Measurements from ENCODE around the gene SMDT1. TPM values are rescaled to one million over a fixed set of nuclear protein-coding genes. Genes with fewer than 3 reads are reported as not detected.
"Not testable (repeated sequence)": the region's sequence is repeated elsewhere in the genome, so short reads cannot be mapped to it uniquely, and the experiment has no call there.

SMDT1 gene
- total and polyA plus RNA-seq, 10 of the 15 experiments (the other 5 are each of a cell fraction or from before 2014, with no cell fraction given) = 19.7 to 176 (median 66.3) TPM

DNA sequence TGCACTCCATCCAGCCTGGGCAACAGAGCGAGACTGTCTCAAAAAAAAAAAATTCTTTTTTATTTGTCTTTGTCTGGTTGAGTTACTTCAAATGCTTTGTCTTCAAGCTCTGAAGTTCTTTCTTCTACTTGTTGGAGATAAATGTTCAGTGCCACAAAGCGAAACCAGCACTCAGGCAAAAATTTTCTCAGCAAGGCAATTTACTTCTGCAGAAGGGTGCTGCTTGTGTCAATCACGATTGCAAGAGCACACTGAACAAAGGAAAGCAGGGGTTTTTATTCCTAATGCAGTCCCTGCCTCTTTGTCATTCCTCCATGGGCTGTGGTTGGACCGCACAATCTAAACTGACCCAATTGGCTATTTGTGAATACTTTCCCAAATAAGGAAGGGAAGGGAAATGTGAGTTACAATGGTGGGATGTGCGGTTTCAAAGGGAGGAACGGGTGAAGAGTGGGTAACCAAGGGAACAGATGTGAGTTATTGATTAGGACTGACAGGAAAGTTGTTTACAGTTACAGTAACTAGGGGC is 24.9 kb downstream of the SMDT1 start:
- H3K27me3 ChIP-seq (replicated peaks in 1 of 2; ENCODE audit: control insufficient read depth in 2 of 2, insufficient read depth in 2 of 2, low read length in 1 of 2); H3K36me3 ChIP-seq (ENCODE audit: control insufficient read depth in 2 of 2, insufficient read depth in 2 of 2, low read length in 1 of 2); H3K9ac ChIP-seq (ENCODE audit: control insufficient read depth, insufficient read depth, low read length); DNase-seq (ENCODE audit: low read depth, low spot score); RAD21 ChIA-PET (ENCODE audit: unreplicated experiment); H3K4me3 ChIP-seq; H3K4me1 ChIP-seq (ENCODE audit: control insufficient read depth, insufficient read depth, low read length); intact Hi-C loops (cut with micrococcal nuclease; ENCODE audit: unreplicated experiment); BruUV-seq (replicated peaks); H2AFZ ChIP-seq (ENCODE audit: control insufficient read depth, low read depth, low read length); POLR2A ChIA-PET; H3K9me3 ChIP-seq (replicated peaks; ENCODE audit: control insufficient read depth, insufficient read depth, low read length); SMC1A ChIA-PET (ENCODE audit: uncharacterized antibody, unreplicated experiment); H3K4me2 ChIP-seq (ENCODE audit: control insufficient read depth, insufficient read depth); in situ Hi-C loops (cut with MboI); H4K20me1 ChIP-seq (ENCODE audit: control insufficient read depth, insufficient read depth); FAIRE-seq; H3K27ac ChIP-seq (ENCODE audit: control insufficient read depth, insufficient read depth); CTCF ChIA-PET; ATAC-seq; H3K79me2 ChIP-seq (ENCODE audit: control insufficient read depth, insufficient read depth, low read length): not testable (repeated sequence)
- 97% methylated on average over 6 of the region's 6 CpGs for WGBS (ENCODE audit: insufficient coverage, insufficient replicate concordance, low lambda C conversion rate, missing lambda C conversion rate)
- TF ChIP-seq CBX5 (IDR thresholded peaks at IDR 0.05; ENCODE audit: low read depth) = peak; percentile 75; the same call in 1 of the 2 replicates

DNA sequence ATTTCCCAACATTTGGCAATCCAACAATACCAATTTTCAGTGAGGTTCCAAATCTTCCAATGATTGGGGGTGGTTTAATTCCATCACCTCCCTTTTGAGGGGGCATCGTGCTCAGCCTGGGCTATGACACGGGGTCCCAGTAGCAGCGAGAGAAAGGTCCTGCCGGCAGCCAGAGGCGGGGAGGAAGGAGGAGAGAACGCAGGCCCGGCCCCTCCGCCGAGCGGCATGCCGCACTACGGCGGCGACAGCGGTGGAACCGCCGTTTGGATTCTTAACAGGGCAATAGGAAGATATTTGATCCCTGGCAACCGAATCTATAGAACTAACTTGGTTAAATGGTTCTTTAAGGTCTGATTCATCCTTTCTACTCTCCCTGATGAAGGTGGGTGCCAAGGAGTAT is 29.3 kb downstream of the SMDT1 start:
- H2AFZ ChIP-seq (ENCODE audit: control insufficient read depth, low read depth, low read length) = no peak overlapping the region
- no peaks in the 10 kb centered on the region for H3K4me1 ChIP-seq (ENCODE audit: control insufficient read depth, insufficient read depth, low read length)
- no peaks in the 10 kb centered on the region for H3K36me3 ChIP-seq (ENCODE audit: control insufficient read depth in 2 of 2, insufficient read depth in 2 of 2, low read length in 1 of 2)
- no peak overlapping the region for H3K27ac ChIP-seq (ENCODE audit: control insufficient read depth, insufficient read depth)
- H3K79me2 ChIP-seq (ENCODE audit: control insufficient read depth, insufficient read depth, low read length) = no peaks in the 10 kb centered on the region
- in situ Hi-C loops (cut with MboI) (no loop called here), intact Hi-C loops (cut with micrococcal nuclease; ENCODE audit: unreplicated experiment) (no loop called here)
- ChIA-PET RAD21 (ENCODE audit: unreplicated experiment) (no interaction called here), POLR2A (no interaction called here), CTCF (interaction anchor here (4.9 kb wide), 1 partner anchor 142 kb away, joined by 57 read pairs; the partner anchor contains the start of gene SEPTIN3), SMC1A (ENCODE audit: uncharacterized antibody, unreplicated experiment) (interaction anchor here (1.2 to 4.7 kb wide), 2 partner anchors 8 to 143 kb away, joined by 3 to 33 read pairs; no protein-coding TSS in a partner anchor)
- H3K27me3 ChIP-seq (replicated peaks in 1 of 2; ENCODE audit: control insufficient read depth in 2 of 2, insufficient read depth in 2 of 2, low read length in 1 of 2) = no peaks in the 10 kb centered on the region
- no peak for FAIRE-seq
- peaks cover 5% of the 10 kb centered on the region for H3K9me3 ChIP-seq (replicated peaks; ENCODE audit: control insufficient read depth, insufficient read depth, low read length)
- no TSS peak for BruUV-seq (replicated peaks)
- WGBS (ENCODE audit: insufficient coverage, insufficient replicate concordance, low lambda C conversion rate, missing lambda C conversion rate) = 94% methylated on average over 17 of the region's 18 CpGs
- H3K9ac ChIP-seq (ENCODE audit: control insufficient read depth, insufficient read depth, low read length) = no peak overlapping the region
- no peak for ATAC-seq
- no peaks in the 10 kb centered on the region for H4K20me1 ChIP-seq (ENCODE audit: control insufficient read depth, insufficient read depth)
- no peak overlapping the region for H3K4me2 ChIP-seq (ENCODE audit: control insufficient read depth, insufficient read depth)
- H3K4me3 ChIP-seq = no peak overlapping the region
- DNase-seq (ENCODE audit: low read depth, low spot score) = no peak
- TF ChIP-seq PAX5 (IDR thresholded peaks at IDR 0.05; ENCODE audit: borderline replicate concordance, low read depth, low read length) = no peak
- TF ChIP-seq BRCA1 (IDR thresholded peaks at IDR 0.05; ENCODE audit: low read depth, low read length) = no peak
- TF ChIP-seq SMAD5 (IDR thresholded peaks at IDR 0.05; ENCODE audit: low read depth) = no peak
- no peak for TF ChIP-seq IKZF1 (conservative IDR thresholded peaks at IDR 0.05)
- TF ChIP-seq SREBF1 (IDR thresholded peaks at IDR 0.05; ENCODE audit: low read length) = no peak
- no peak for TF ChIP-seq USF2 (IDR thresholded peaks at IDR 0.05; ENCODE audit: borderline replicate concordance, low read depth, low read length)
- no peak for TF ChIP-seq SRF (IDR thresholded peaks at IDR 0.05; ENCODE audit: low read depth in 2 of 2, low read length in 2 of 2)
- TF ChIP-seq BCL3 (IDR thresholded peaks at IDR 0.05; ENCODE audit: borderline replicate concordance, insufficient read depth, low read depth, low read length, poor library complexity, severe bottlenecking) = no peak
- TF ChIP-seq YY1 (IDR thresholded peaks at IDR 0.05; ENCODE audit: low read depth, low read length) = no peak
- TF ChIP-seq HDGF (IDR thresholded peaks at IDR 0.05) = no peak
- no peak for TF ChIP-seq TARDBP (IDR thresholded peaks at IDR 0.05; ENCODE audit: borderline replicate concordance)
- TF ChIP-seq BMI1 (IDR thresholded peaks at IDR 0.05; ENCODE audit: borderline replicate concordance) = no peak
- TF ChIP-seq NR2F1 (conservative IDR thresholded peaks at IDR 0.05) = no peak
- TF ChIP-seq KAT2A (conservative IDR thresholded peaks at IDR 0.05; ENCODE audit: control insufficient read depth, low read depth, low read length) = no peak
